Activated CD4-positive, CD25-positive, alpha-beta regulatory T cell treated with anti-CD3 and anti-CD28 coated beads, Interleukin-2, amount 50 U/mL, for 24 hours (primary cell): ENCODE results near the gene NARF.

ENCODE experiments used
- ATAC-seq, 2 donors: fragments of 150-1000 bp; cut with Tn5 transposase; one replicate each; pipeline ENCODE4 v1.10.0; 2021; ENCODE audit warnings: mild to moderate bottlenecking in 1 of 2, moderate library complexity in 1 of 2

NARF gene

GRCh38 chr17:82479602-82480001, 21.1 kb downstream of the NARF start:
- ATAC-seq = no peak

DNA sequence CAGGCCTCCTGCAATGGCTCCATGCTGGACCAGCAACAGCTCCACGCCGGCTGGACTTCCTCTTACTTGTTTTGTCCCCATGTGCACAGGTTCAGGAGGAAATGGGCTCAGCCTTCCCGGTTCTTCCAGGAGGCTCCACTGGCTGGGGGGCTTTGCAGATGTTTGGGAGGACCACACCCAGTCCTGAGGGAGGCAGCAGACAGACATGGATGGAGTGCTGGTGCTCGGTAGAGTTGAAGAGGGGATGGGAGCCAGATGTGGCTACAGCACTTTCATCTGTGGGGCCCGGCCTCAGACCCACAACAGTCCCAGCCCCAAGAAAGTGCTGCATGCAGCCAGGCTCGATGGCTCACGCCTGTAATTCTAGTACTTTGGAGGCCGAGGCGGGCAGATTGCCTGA, 21.8 kb downstream of the NARF start:
- no peak for ATAC-seq

DNA sequence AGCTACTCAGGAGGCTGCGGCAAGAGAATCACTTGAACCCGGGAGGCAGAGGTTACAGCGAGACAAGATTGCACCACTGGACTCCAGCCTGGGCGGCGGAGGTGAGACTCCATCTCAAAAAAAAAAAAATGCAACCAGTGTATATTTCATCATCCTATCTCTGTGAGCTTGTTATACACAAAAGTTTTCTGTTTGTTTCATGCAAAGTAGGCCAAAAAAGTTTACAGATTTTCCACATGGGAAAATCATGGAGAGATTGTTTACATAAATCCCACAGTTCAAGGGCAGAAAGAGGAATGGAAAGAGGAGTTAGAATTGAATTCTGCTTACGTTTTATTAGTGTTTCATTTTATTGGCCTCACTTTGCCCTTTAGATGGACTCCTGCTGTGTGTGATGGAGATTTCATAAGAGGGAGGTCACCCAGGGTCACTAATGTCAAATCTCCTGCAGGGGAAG, 24.7 kb downstream of the NARF start:
- ATAC-seq = no peak

- ATAC-seq = no peak
Observed at GRCh38 chr17:82483836-82484235, 25.3 kb downstream of the NARF start.

DNA sequence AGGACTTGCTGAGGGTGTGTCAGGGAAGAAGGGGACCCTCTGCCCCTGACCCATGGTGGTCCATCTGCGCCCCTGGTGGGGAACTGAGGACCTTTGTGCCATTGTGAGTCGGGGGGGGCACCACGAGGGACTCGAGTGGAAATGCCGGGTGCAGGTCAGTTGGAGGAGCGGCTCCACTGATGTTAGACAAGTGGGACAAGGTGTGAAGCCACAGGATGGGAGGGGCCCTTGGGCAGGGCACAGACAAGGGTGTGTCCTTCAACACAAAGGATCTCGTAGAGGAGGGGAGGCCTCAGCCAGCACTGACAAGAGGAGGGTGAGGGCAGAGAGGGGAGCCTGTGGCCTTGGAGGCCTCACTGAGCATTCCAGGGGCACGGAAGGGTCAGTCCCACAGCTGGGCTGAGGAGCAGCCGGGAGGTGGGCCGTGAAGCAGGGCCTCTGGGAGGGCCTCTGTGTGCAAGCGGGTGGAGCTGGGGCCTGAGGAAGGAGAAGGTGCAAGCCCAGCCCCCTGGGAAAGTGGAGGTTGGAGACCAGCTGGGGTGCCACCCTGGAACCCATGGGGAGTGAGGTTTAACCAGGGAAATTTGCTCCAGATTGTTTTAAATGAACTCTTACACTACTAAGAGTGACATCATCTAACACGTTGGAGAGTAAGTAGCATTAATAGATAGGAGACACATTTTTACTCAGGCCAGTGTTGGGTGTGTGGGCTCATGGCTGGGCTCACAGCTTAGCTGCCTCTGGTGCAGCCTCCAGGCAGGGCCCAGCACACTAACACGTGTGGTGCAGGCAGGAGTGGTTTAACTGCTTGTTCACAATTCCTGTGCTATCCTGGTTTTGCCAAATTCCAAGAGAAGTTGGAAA, 27.9 kb downstream of the NARF start:
- ATAC-seq = no peak

GRCh38 chr17:82487910-82488309, 29.4 kb downstream of the NARF start:
- ATAC-seq = no peak

GRCh38 chr17:82489117-82489516, 30.6 kb downstream of the NARF start:
- no peak for ATAC-seq

GRCh38 chr17:82489851-82490511, 31.4 kb downstream of the NARF start:
- ATAC-seq = no peak

DNA sequence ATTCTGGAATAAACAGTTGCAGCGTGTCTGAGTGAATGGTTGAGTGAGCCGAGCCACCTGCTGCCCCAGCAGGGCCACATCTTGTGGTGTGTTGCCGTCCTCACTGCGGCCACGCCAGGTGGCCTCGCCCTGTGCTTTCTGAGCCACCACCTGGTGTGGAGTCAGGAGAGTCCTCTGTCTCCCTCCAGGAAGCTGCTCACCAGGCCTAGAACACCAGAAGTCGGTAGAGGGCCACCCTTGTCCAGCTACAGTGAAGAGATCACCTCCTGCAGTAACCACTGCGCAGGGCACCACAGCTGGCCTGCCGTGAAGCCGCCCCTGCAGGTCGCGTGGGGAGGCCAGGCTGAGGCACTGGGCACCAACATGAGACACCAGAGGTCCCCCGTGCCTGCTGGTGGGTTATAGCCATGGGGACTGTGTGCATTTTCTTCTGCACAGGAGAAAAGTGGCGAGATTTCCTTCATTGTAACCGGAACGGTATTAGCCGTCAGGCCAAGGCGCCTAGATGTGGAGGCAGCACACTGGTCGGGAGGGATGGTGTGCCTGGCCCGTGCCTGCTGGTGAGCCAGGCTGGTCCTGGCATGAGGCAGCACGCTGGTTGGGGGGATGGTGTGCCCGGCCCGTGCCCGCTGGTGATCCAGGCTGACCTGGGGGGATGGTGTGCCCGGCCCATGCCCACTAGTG, 32.1 kb downstream of the NARF start:
- no peak for ATAC-seq

GRCh38 chr17:82491196-82491530, 32.6 kb downstream of the NARF start:
- no peak for ATAC-seq

DNA sequence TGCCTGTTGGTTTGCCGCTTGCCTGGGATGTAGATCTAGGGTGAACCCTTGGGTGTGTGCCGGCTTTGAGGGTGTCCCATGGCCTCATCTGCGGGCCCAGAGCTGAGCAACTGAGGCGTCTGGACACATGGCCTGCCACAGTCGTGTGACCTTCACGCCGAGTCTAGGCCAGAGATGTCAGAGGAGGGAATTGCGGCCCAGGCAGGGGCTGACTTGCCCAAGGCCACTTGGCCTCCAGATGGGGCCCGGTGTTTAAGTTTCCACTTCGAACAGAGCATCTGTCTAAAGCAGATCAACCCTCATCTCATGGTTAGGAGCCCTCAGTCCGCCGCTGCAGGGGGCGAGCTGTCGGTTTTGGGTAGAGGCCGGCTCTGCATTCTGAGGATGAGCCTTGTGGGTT, 33.0 kb downstream of the NARF start:
- ATAC-seq = no peak

DNA sequence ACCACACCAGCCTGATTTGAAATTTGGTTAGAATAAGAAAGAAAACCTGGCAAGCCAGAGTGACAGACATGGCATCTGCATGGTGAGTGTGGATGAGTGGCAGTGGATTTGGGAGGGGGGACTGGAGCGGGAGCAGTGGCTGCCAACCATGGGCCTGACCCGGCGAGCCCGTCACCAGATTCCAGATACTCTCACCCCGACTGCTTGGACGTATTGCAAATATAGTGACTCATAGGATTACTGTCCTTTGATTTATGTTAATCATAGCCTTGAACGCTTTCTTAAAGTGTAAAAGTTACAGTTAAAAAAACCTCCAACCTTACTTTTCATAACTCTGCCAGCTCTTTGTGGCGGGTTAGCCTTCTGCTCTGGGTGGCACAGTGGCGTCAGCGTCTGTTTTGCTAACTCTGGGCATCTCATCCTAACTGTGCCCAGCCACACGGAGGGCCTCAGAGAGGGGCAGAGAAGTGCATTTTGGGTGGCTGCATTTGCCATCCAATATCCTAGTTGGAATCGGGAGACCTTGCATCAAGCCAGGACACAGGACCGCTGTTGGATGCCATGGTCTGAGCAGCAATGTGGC, 34.2 kb downstream of the NARF start:
- ATAC-seq = no peak

- no peak for ATAC-seq
Observed at GRCh38 chr17:82493226-82493781, 34.8 kb downstream of the NARF start.

DNA sequence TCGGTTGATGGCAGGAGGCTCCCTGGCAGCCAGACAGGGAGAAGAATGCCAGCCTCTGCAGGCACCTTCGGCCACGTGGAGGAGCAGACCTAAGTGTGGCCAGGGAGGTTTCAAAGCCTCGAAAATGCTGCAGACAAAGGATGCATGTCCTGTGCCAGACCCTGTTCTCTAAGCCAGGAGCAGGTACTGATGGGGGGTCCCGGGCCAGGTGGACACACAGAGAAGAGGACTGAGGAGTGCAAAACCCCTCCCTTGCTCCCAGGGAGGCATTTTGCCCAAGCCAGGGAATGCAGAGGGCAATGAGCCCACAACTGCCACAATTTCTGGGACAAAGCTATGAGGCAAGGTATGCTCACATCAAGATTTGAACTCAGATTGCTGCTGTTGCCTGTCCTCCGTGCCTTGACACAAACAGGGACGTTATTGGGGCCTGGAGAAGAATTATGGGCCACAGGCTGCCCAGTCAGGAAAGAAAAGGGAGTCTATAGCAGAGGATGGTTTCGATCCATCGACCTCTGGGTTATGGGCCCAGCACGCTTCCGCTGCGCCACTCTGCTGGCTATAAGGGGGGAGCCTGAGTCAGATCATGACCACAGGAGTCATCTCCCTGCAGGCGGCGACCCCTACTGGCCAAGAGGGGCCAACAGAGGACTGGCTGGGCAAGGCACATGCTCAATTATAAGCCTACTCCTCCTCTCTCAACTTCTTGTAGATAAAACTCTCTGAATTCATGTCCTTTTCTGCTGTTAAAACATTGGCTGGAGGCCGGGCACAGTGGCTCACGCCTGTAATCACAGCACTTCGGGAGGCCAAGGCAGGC, 35.9 kb downstream of the NARF start:
- peak; percentile 84 to 86 for ATAC-seq

DNA sequence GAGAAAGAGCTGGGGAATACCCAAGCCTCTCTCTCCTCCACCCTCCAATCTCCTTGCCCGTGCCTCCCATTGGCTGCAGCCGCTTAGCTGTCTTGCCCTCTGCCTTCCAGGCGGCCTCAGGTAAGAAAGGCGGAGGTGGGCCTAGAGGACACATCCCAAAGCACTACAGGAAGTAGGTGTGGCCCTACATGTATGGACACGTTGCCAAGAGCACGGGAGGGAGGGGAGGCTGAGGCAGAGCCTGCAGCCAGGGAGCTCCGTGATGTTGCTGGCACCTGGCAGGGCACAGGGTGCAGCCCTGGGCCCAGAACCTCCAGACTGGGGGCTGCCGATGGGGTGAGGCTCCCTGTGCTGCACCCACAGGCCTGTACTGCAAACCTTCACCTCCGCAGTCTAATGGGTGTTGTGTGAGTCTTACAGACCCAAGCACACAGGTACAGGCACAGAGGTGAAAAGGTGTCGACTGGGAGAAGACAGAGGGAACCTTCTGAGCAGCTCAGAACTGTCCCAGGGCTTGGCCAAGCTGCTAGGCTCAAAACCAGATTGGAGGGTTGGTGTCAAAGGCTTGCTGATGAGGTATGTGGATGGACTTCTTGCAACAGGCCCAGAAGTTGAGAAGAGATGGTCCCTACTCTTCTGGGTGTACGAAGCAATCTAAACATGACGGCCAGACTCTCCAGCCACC, 37.4 kb downstream of the NARF start:
- no peak for ATAC-seq

DNA sequence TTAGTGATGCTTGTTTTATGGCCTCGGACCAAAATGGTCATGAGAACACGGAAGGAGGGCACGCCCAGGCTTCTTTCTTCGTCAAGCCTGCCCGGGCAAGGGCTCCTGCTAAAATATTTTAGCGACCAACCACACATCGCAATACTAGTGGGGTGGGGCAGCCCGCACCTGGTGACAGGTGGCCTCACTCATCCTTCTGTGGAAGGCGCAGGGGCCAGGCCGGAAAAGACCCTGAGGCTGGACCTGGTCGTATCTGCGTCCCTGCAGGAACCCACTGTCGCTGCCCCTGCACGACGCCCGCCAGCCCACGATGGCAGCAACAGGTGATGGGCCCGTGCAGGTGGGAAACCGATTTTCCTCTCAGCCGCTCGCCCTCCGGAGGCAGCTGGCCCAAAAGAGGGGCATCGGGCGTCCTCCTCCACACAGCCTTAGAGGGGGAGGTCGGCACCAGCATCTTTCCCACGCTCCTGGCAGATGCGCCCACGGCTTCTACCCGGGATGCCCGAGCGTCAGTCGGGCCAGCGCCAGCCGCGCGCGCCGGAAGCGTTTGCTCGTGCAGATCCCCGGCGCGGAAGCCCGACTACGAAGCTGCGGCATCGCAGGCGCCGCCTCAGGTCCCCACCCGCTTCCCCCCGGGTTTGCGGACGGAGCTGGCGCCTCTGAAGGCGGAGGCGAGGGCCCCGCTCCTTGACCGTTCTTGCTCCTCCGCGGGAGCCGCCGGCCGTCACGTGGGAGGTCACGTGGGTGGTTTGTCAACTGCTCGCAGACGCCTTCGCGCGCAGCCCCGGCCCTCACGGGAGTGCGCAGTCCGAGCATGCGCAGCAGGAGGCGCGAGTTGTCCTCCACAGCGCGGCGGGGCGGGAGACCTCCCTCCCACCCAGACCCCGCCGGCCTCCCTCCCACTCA, 38.2 kb downstream of the NARF start:
- ATAC-seq = peak; percentile 52 to 55

GRCh38 chr17:82497483-82498405, 39.2 kb downstream of the NARF start:
- ATAC-seq = peak; percentile 11 to 30

GRCh38 chr17:82502207-82502606, 43.7 kb downstream of the NARF start:
- ATAC-seq = no peak

DNA sequence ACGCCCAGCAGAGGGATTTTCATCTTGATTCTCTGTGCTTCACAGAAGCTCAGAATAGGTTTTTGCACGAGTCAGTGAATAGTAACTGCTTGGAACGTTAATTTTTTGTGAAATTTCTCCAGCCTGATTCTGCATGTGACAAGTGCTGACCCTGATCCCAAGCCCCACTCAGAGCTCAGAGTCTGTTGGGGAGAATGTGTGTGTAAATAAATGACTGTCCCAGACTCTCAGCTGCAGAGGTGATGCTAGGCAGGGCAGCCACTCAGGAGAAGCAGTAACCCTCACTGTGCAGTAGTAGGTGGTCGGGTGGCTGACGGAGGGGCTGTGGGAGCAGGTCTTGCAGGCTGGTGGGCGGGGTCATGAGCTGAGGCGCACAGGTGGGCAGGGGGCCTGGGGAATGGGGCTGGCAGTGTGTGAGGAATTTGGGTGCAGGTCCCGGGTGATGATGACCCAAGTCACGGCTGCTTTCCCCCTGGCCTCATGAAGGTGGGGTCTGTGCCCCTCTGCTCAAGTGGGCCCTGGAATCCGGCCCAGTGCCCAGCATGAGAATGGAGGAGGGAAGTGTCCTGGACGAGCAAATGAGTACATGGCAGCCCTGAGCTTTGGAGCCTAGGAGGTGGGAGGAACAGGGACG, 44.7 kb downstream of the NARF start:
- ATAC-seq = no peak
